H9 (cell line): ENCODE results near the gene SOWAHB. TPM values are rescaled to one million over a fixed set of nuclear protein-coding genes. Genes with fewer than 3 reads are reported as not detected.

Experiments used
- DNase-seq: peaks from one replicate; pipeline ENCODE4 v3.0.0-alpha.2; 2017
- H2AFZ ChIP-seq: one replicate; pipeline ENCODE4 v1.6.1; 2013; ENCODE audit warnings: mild to moderate bottlenecking, low read length, control low read depth, moderate library complexity
- H2AK5ac ChIP-seq: 2 replicates; pipeline ENCODE4 v1.6.1; 2013; ENCODE audit warnings: low read length, control low read depth, mixed read lengths; ENCODE audit not compliant: insufficient read length
- H2BK120ac ChIP-seq: one replicate; pipeline ENCODE4 v1.6.1; 2013; ENCODE audit warnings: low read depth, mild to moderate bottlenecking, low read length, control low read depth, inconsistent platforms; ENCODE audit not compliant: poor library complexity, severe bottlenecking
- H2BK12ac ChIP-seq: 2 replicates; pipeline ENCODE4 v1.6.1; 2013; ENCODE audit warnings: low read length, control low read depth, mixed read lengths, low read depth; ENCODE audit not compliant: insufficient read length
- H2BK15ac ChIP-seq: 2 replicates; pipeline ENCODE4 v1.6.1; 2013; ENCODE audit warnings: low read depth, low read length, control low read depth
- H2BK20ac ChIP-seq: one replicate; pipeline ENCODE4 v1.6.1; 2013; ENCODE audit warnings: low read depth, mild to moderate bottlenecking, low read length, control low read depth, inconsistent platforms; ENCODE audit not compliant: poor library complexity, severe bottlenecking
- H2BK5ac ChIP-seq: 2 replicates; pipeline ENCODE4 v1.6.1; 2013; ENCODE audit warnings: low read length, control low read depth, mixed read lengths; ENCODE audit not compliant: insufficient read length
- H3K14ac ChIP-seq: 2 replicates; pipeline ENCODE4 v1.6.1; 2013; ENCODE audit warnings: low read length, control low read depth; ENCODE audit not compliant: insufficient read depth
- H3K18ac ChIP-seq: 2 replicates; pipeline ENCODE4 v1.6.1; 2013; ENCODE audit warnings: low read depth, mild to moderate bottlenecking, mixed read lengths, low read length, control low read depth; ENCODE audit not compliant: insufficient read length
- H3K23ac ChIP-seq: 2 replicates; pipeline ENCODE4 v1.6.1; 2013; ENCODE audit warnings: low read length, control low read depth, mixed read lengths, low read depth; ENCODE audit not compliant: insufficient read length
- H3K23me2 ChIP-seq: 2 replicates; pipeline ENCODE4 v1.6.1; 2013; ENCODE audit warnings: low read depth, mild to moderate bottlenecking, mixed read lengths, low read length, control low read depth; ENCODE audit not compliant: insufficient read length, poor library complexity, severe bottlenecking
- H3K27ac ChIP-seq: 2 replicates; pipeline ENCODE4 v1.5.1; 2013; ENCODE audit warnings: low read length, control low read depth, mixed read lengths, low read depth; ENCODE audit not compliant: insufficient read length
- H3K27me3 ChIP-seq: 2 replicates; pipeline ENCODE4 v1.6.1; 2013; ENCODE audit warnings: low read length, control low read depth, inconsistent platforms; ENCODE audit not compliant: insufficient read depth
- H3K4ac ChIP-seq: 2 replicates; pipeline ENCODE4 v1.6.1; 2013; ENCODE audit warnings: low read depth, mild to moderate bottlenecking, control low read depth, inconsistent platforms, low read length, moderate library complexity
- H3K4me1 ChIP-seq: 2 replicates; pipeline ENCODE4 v1.6.1; 2013; ENCODE audit warnings: low read length, control low read depth, inconsistent platforms; ENCODE audit not compliant: insufficient read depth
- H3K4me2 ChIP-seq: 2 replicates; pipeline ENCODE4 v1.6.1; 2013; ENCODE audit warnings: low read length, control low read depth, mixed read lengths; ENCODE audit not compliant: insufficient read length, insufficient read depth
- H3K56ac ChIP-seq: 2 replicates; pipeline ENCODE4 v1.6.1; 2013; ENCODE audit warnings: low read depth, mild to moderate bottlenecking, mixed read lengths, low read length, control low read depth; ENCODE audit not compliant: insufficient read length
- H3K79me1 ChIP-seq: 2 replicates; pipeline ENCODE4 v1.6.1; 2013; ENCODE audit warnings: low read depth, mild to moderate bottlenecking, moderate library complexity, low read length, control low read depth, inconsistent platforms; ENCODE audit not compliant: insufficient read depth, poor library complexity, severe bottlenecking
- H3K79me2 ChIP-seq: 2 replicates; pipeline ENCODE4 v1.6.1; 2013; ENCODE audit warnings: low read length, control low read depth, inconsistent platforms; ENCODE audit not compliant: insufficient read depth
- H3K9ac ChIP-seq: 2 replicates; pipeline ENCODE4 v1.6.1; 2013; ENCODE audit warnings: low read length, control low read depth, mixed read lengths; ENCODE audit not compliant: insufficient read length; ENCODE audit errors: extremely low read depth
- H3K9me3 ChIP-seq: one replicate; pipeline ENCODE4 v1.6.1; 2013; ENCODE audit warnings: low read depth, low read length, inconsistent platforms; ENCODE audit not compliant: control insufficient read depth
- H3T11ph ChIP-seq: one replicate; pipeline ENCODE4 v1.6.1; 2013; ENCODE audit warnings: mild to moderate bottlenecking, low read length, control low read depth, inconsistent platforms
- H4K20me1 ChIP-seq: one replicate; pipeline ENCODE4 v1.6.1; 2013; ENCODE audit not compliant: control insufficient read depth, insufficient read length, insufficient read depth
- H4K5ac ChIP-seq: 2 replicates; pipeline ENCODE4 v1.6.1; 2013; ENCODE audit warnings: low read depth, mild to moderate bottlenecking, mixed read lengths, low read length, control low read depth; ENCODE audit not compliant: insufficient read length
- H4K8ac ChIP-seq: replicated peaks from 2 replicates; pipeline ENCODE4 v1.6.1; 2013; ENCODE audit warnings: low read length, control low read depth, mixed read lengths, low read depth; ENCODE audit not compliant: insufficient read length
- H4K91ac ChIP-seq: 2 replicates; pipeline ENCODE4 v1.6.1; 2013; ENCODE audit warnings: low read depth, mild to moderate bottlenecking, moderate library complexity, mixed read lengths, low read length, control low read depth; ENCODE audit not compliant: insufficient read length
- H3K27ac Mint-ChIP-seq, 3 experiments: 2 replicates in 2 of 3; 3 replicates in 1 of 3; pipeline ENCODE4 v1.8.0; 2020 to 2021; ENCODE audit warnings: mixed read lengths in 3 of 3, mild to moderate bottlenecking in 1 of 3, moderate library complexity in 1 of 3
- H3K27me3 Mint-ChIP-seq: 2 replicates; pipeline ENCODE4 v1.8.0; 2021; ENCODE audit warnings: low read depth, mild to moderate bottlenecking, moderate library complexity, mixed read lengths
- H3K36me3 Mint-ChIP-seq, 3 experiments: 2 replicates in 2 of 3; 3 replicates in 1 of 3; pipeline ENCODE4 v1.8.0; 2020 to 2021; ENCODE audit warnings: low read depth in 3 of 3, mixed read lengths in 3 of 3; ENCODE audit not compliant: insufficient read depth in 1 of 3
- H3K4me1 Mint-ChIP-seq, 2 experiments: 2 replicates each; pipeline ENCODE4 v1.8.0; 2020; ENCODE audit warnings: mixed read lengths in 2 of 2
- H3K4me3 Mint-ChIP-seq, 2 experiments: 2 replicates in 1 of 2; 3 replicates in 1 of 2; pipeline ENCODE4 v1.8.0; 2020 to 2021; ENCODE audit warnings: mild to moderate bottlenecking in 2 of 2, mixed read lengths in 2 of 2, moderate library complexity in 1 of 2
- H3K9me3 Mint-ChIP-seq, 2 experiments: 2 replicates in 1 of 2; 3 replicates in 1 of 2; pipeline ENCODE4 v1.8.0; 2020; ENCODE audit warnings: mild to moderate bottlenecking in 2 of 2, mixed read lengths in 2 of 2, moderate library complexity in 1 of 2
- WGBS: extraction: QIAGEN DNeasy Blood & Tissue Kit; methylation state at CpG from one replicate; pipeline ENCODE4 v1.1.7; 2013; ENCODE audit warnings: missing lambda C conversion rate, low lambda C conversion rate, mixed read lengths; ENCODE audit not compliant: insufficient read length; ENCODE audit errors: extremely low coverage; 5-methylcytosine and 5-hydroxymethylcytosine counted together
- total RNA-seq: library from RNA; stranded (reverse); gene quantifications from 2 replicates; pipeline ENCODE4 v1.2.1, GENCODE V29; 2021
- TF ChIP-seq, protein P1 (sequence below): fragments of 200-600 bp; sonication (generic); conservative IDR thresholded peaks from 3 replicates; pipeline ENCODE4 v1.8.0; 2021; ENCODE audit warnings: antibody characterized with exemption, mild to moderate bottlenecking

The SOWAHB gene
- total RNA-seq, 1 experiment from 2014 or later, result 0.26 TPM

DNA sequence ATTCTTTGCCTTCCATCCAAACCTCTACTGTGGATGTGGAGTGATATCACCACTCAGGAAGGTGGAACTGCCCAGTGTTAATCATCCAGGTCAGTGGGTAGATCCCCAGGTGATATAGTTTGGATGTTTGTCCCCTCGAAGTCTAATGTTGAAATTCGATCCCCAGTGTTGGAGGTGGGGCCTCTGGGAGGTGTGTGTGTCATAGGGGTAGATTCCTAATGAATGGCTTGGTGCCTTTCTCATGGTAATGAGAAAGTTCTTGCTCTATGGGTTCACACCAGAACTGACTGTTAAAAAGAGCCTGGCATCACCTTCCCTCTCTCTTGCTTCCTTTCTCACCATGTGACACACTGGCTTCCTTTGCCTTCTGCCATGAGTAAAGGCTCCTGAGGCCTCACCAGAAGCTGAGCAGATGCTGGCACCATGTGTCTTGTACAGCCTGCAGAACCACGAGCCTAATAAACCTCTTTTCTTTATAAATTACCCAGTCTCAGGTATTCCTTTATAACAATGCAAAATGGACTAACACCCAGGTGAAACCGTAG, 6.8 kb upstream of the SOWAHB start:
- WGBS, result no CpG with 5 or more reads among the region's 4 CpGs
- Histone ChIP-seq H3K9me3 (peaks cover 14% of the 10 kb centered on the region), H3K4me2 (no peak overlapping the region), H3K23me2 (no peaks in the 10 kb centered on the region), H3K56ac (no peak overlapping the region), H4K8ac (no peak overlapping the region), H3K23ac (no peak overlapping the region), H2BK20ac (no peak overlapping the region), H2AK5ac (no peak overlapping the region), H2BK15ac (no peak overlapping the region), H4K91ac (no peak overlapping the region), H2BK5ac (no peak overlapping the region), H3K4me1 (no peaks in the 10 kb centered on the region; the same call in 1 of the 2 replicates), H3K79me1 (no peaks in the 10 kb centered on the region), H4K20me1 (no peaks in the 10 kb centered on the region), H4K5ac (no peak overlapping the region), H3T11ph (no peak overlapping the region), H3K9ac (no peak overlapping the region), H3K27ac (no peak overlapping the region), H2BK12ac (no peak overlapping the region), H3K27me3 (no peaks in the 10 kb centered on the region), H3K4ac (no peak overlapping the region), H3K79me2 (no peaks in the 10 kb centered on the region), H2BK120ac (no peak overlapping the region), H3K18ac (no peak overlapping the region), H3K14ac (no peak overlapping the region), H2AFZ (no peak overlapping the region)
- TF ChIP-seq, protein P1, sequence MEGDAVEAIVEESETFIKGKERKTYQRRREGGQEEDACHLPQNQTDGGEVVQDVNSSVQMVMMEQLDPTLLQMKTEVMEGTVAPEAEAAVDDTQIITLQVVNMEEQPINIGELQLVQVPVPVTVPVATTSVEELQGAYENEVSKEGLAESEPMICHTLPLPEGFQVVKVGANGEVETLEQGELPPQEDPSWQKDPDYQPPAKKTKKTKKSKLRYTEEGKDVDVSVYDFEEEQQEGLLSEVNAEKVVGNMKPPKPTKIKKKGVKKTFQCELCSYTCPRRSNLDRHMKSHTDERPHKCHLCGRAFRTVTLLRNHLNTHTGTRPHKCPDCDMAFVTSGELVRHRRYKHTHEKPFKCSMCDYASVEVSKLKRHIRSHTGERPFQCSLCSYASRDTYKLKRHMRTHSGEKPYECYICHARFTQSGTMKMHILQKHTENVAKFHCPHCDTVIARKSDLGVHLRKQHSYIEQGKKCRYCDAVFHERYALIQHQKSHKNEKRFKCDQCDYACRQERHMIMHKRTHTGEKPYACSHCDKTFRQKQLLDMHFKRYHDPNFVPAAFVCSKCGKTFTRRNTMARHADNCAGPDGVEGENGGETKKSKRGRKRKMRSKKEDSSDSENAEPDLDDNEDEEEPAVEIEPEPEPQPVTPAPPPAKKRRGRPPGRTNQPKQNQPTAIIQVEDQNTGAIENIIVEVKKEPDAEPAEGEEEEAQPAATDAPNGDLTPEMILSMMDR, result no peak
- H3K36me3 Mint-ChIP-seq, result peaks cover 1 to 5% (median 5%) of the 10 kb centered on the region in 3 experiments; a peak in 4 of 7 replicates
- peak; percentile 43 for DNase-seq
- H3K27ac Mint-ChIP-seq, result peak overlapping the region in 1 of 3 experiments; percentile 90; a peak in 1 of 7 replicates
- peaks cover 14% of the 10 kb centered on the region for H3K27me3 Mint-ChIP-seq
- H3K4me3 Mint-ChIP-seq, result no peak overlapping the region
- peaks cover 8 to 9% of the 10 kb centered on the region in 2 experiments for H3K4me1 Mint-ChIP-seq
- H3K9me3 Mint-ChIP-seq, result peaks cover 9 to 11% of the 10 kb centered on the region in 2 experiments; a peak in 4 of 5 replicates
